ENCODE results near the gene CENPB. TPM values are rescaled to one million over a fixed set of nuclear protein-coding genes. Genes with fewer than 3 reads are reported as not detected.

Gene CENPB
- total RNA-seq, 2 experiments from 2014 or later = 34.8 to 39.1 TPM

GRCh38 chr20:3804781-3805180, 18.2 kb upstream of the CENPB start:
- ChIA-PET CTCF (ENCODE audit: unreplicated experiment) (no interaction called here), POLR2A (interaction anchor here (0.6 to 2.2 kb wide), 2 partner anchors 16 to 664 kb away, joined by 4 read pairs; partner anchors contain the start of gene AP5S1)
- BruUV-seq (replicated peaks) = no TSS peak
- Histone ChIP-seq H4K20me1 (ENCODE audit: insufficient read depth, low read length) (no peaks in the 10 kb centered on the region), H3K4me1 (ENCODE audit: insufficient read depth, low read length, poor library complexity, severe bottlenecking) (peaks cover 19% of the 10 kb centered on the region), H3K36me3 (ENCODE audit: insufficient read depth, low read length) (peaks cover 70% of the 10 kb centered on the region), H3K79me2 (ENCODE audit: insufficient read depth, low read depth, low read length) (peaks cover 6% of the 10 kb centered on the region; the same call in 1 of the 2 replicates), H3K4me2 (ENCODE audit: low read length) (no peak overlapping the region), H3K9me3 (ENCODE audit: low read length) (no peaks in the 10 kb centered on the region), H2AFZ (ENCODE audit: low read length) (no peak overlapping the region), H3K27ac (ENCODE audit: low read depth, low read length, poor library complexity, severe bottlenecking) (no peak overlapping the region), H3K9me2 (ENCODE audit: insufficient read depth, low read length) (no peaks in the 10 kb centered on the region), H3K4me3 (ENCODE audit: low read depth, low read length, poor library complexity, severe bottlenecking) (no peak overlapping the region)
- no peak for TF ChIP-seq CTCF (conservative IDR thresholded peaks at IDR 0.05; ENCODE audit: low read length)
- no peak for TF ChIP-seq EZH2phosphoT487 (IDR thresholded peaks at IDR 0.05; ENCODE audit: borderline replicate concordance, low read depth, low read length)
- intact Hi-C loops (cut with micrococcal nuclease; ENCODE audit: unreplicated experiment) = no loop called here
- no peak for DNase-seq (ENCODE audit: low spot score)

- BruUV-seq (replicated peaks) = no TSS peak
- Histone ChIP-seq H3K4me1 (ENCODE audit: insufficient read depth, low read length, poor library complexity, severe bottlenecking) (peaks cover 24% of the 10 kb centered on the region), H3K9me3 (ENCODE audit: low read length) (no peaks in the 10 kb centered on the region), H3K4me3 (ENCODE audit: low read depth, low read length, poor library complexity, severe bottlenecking) (no peak overlapping the region), H3K9me2 (ENCODE audit: insufficient read depth, low read length) (no peaks in the 10 kb centered on the region), H3K36me3 (ENCODE audit: insufficient read depth, low read length) (peaks cover 70% of the 10 kb centered on the region), H4K20me1 (ENCODE audit: insufficient read depth, low read length) (no peaks in the 10 kb centered on the region), H3K4me2 (ENCODE audit: low read length) (no peak overlapping the region), H3K79me2 (ENCODE audit: insufficient read depth, low read depth, low read length) (peaks cover 6% of the 10 kb centered on the region; the same call in 1 of the 2 replicates), H3K27ac (ENCODE audit: low read depth, low read length, poor library complexity, severe bottlenecking) (no peak overlapping the region), H2AFZ (ENCODE audit: low read length) (no peak overlapping the region)
- DNase-seq (ENCODE audit: low spot score) = no peak
- ChIA-PET POLR2A (interaction anchor here (0.6 to 2.2 kb wide), 2 partner anchors 17 to 663 kb away, joined by 4 read pairs; partner anchors contain the start of gene AP5S1), CTCF (ENCODE audit: unreplicated experiment) (no interaction called here)
- intact Hi-C loops (cut with micrococcal nuclease; ENCODE audit: unreplicated experiment) = no loop called here
- TF ChIP-seq CTCF (conservative IDR thresholded peaks at IDR 0.05; ENCODE audit: low read length) (no peak), EZH2phosphoT487 (IDR thresholded peaks at IDR 0.05; ENCODE audit: borderline replicate concordance, low read depth, low read length) (no peak)
Observed at GRCh38 chr20:3804254-3804751, 17.8 kb upstream of the CENPB start.

GRCh38 chr20:3803854-3804253, 17.3 kb upstream of the CENPB start:
- no peak for TF ChIP-seq EZH2phosphoT487 (IDR thresholded peaks at IDR 0.05; ENCODE audit: borderline replicate concordance, low read depth, low read length)
- no peak for TF ChIP-seq CTCF (conservative IDR thresholded peaks at IDR 0.05; ENCODE audit: low read length)
- Histone ChIP-seq H2AFZ (ENCODE audit: low read length) (no peak overlapping the region), H4K20me1 (ENCODE audit: insufficient read depth, low read length) (no peaks in the 10 kb centered on the region), H3K4me2 (ENCODE audit: low read length) (no peak overlapping the region), H3K4me1 (ENCODE audit: insufficient read depth, low read length, poor library complexity, severe bottlenecking) (peaks cover 28% of the 10 kb centered on the region), H3K9me3 (ENCODE audit: low read length) (no peaks in the 10 kb centered on the region), H3K27ac (ENCODE audit: low read depth, low read length, poor library complexity, severe bottlenecking) (no peak overlapping the region), H3K79me2 (ENCODE audit: insufficient read depth, low read depth, low read length) (peaks cover 7% of the 10 kb centered on the region; the same call in 1 of the 2 replicates), H3K9me2 (ENCODE audit: insufficient read depth, low read length) (no peaks in the 10 kb centered on the region), H3K4me3 (ENCODE audit: low read depth, low read length, poor library complexity, severe bottlenecking) (no peak overlapping the region), H3K36me3 (ENCODE audit: insufficient read depth, low read length) (peaks cover 71% of the 10 kb centered on the region)
- ChIA-PET CTCF (ENCODE audit: unreplicated experiment) (no interaction called here), POLR2A (interaction anchor here (2.2 kb wide), 1 partner anchor 17 kb away, joined by 4 read pairs; the partner anchor contains the start of gene AP5S1)
- BruUV-seq (replicated peaks) = no TSS peak
- no peak for DNase-seq (ENCODE audit: low spot score)
- intact Hi-C loops (cut with micrococcal nuclease; ENCODE audit: unreplicated experiment) = no loop called here
